K562 (cell line): ENCODE measurements around the gene STK11. TPM values are rescaled to one million over a fixed set of nuclear protein-coding genes. Genes with fewer than 3 reads are reported as not detected.

Experiments
- E2F5 ChIP-seq: sonication (generic); formaldehyde crosslinking; IDR thresholded peaks from 2 replicates; pipeline ENCODE4 v1.8.0; 2022; ENCODE audit warnings: mild to moderate bottlenecking, missing genetic modification reagents
- ELK3 ChIP-seq: fragments of 450-650 bp; formaldehyde crosslinking; IDR thresholded peaks from 2 replicates; pipeline ENCODE4 v1.4.0; 2020; ENCODE audit warnings: mild to moderate bottlenecking
- HDAC1 ChIP-seq, 2 experiments: fragments of 450-650 bp; IDR thresholded peaks; 2 replicates each; pipeline ENCODE4 v1.6.1; 2016 to 2017; ENCODE audit warnings: inconsistent platforms in 1 of 2, mild to moderate bottlenecking in 1 of 2, moderate library complexity in 1 of 2
- HIVEP1 ChIP-seq: fragments of 250-450 bp; sonication (Bioruptor Pico); IDR thresholded peaks from 2 replicates; pipeline ENCODE4 v1.4.0; 2020; ENCODE audit warnings: mild to moderate bottlenecking
- HNRNPUL1 ChIP-seq: fragments of 200-400 bp; formaldehyde crosslinking; IDR thresholded peaks from 2 replicates; pipeline ENCODE4 v1.6.1; 2017; ENCODE audit warnings: low read length
- MLX ChIP-seq, 2 experiments: fragments of 450-650 bp in 1 of 2; sonication (generic) in 1 of 2; formaldehyde crosslinking; conservative IDR thresholded peaks; 2 replicates each; pipeline versions ENCODE4 v1.4.0 to v1.8.1; 2020 to 2022; ENCODE audit warnings: mild to moderate bottlenecking in 1 of 2, missing genetic modification reagents in 1 of 2
- NR2F6 ChIP-seq: fragments of 450-650 bp; formaldehyde crosslinking; IDR thresholded peaks from 2 replicates; pipeline ENCODE4 v1.4.0; 2020; ENCODE audit warnings: mild to moderate bottlenecking
- TFAP4 ChIP-seq: sonication (generic); formaldehyde crosslinking; IDR thresholded peaks from 2 replicates; pipeline ENCODE4 v1.8.0; 2022; ENCODE audit warnings: missing genetic modification reagents, mild to moderate bottlenecking, moderate library complexity, borderline replicate concordance
- TGIF2 ChIP-seq: sonication (generic); formaldehyde crosslinking; IDR thresholded peaks from 2 replicates; pipeline ENCODE4 v1.8.1; 2022; ENCODE audit warnings: mild to moderate bottlenecking, missing genetic modification reagents, moderate library complexity
- VEZF1 ChIP-seq: fragments of 200-800 bp; sonication (Bioruptor generic); IDR thresholded peaks from 2 replicates; pipeline ENCODE4 v1.6.1; 2017; ENCODE audit warnings: missing genetic modification characterization, missing compliant biosample characterization
- ZFP91 ChIP-seq: sonication (generic); formaldehyde crosslinking; IDR thresholded peaks from 2 replicates; pipeline ENCODE4 v1.8.0; 2022; ENCODE audit warnings: mild to moderate bottlenecking, missing genetic modification reagents
- ZNF134 ChIP-seq: fragments of 250-450 bp; sonication (Bioruptor Pico); conservative IDR thresholded peaks from 2 replicates; pipeline ENCODE4 v1.4.0; 2020
- ZNF253 ChIP-seq: fragments of 250-450 bp; sonication (Bioruptor Pico); conservative IDR thresholded peaks from 2 replicates; pipeline ENCODE4 v1.6.1; 2021; ENCODE audit warnings: mild to moderate bottlenecking
- ZNF592 ChIP-seq: fragments of 450-650 bp; IDR thresholded peaks from 2 replicates; pipeline ENCODE4 v1.6.1; 2017; ENCODE audit warnings: antibody characterized with exemption, mild to moderate bottlenecking
- ZNF699 ChIP-seq: fragments of 250-450 bp; sonication (Bioruptor Pico); IDR thresholded peaks from 2 replicates; pipeline ENCODE4 v1.8.0; 2021; ENCODE audit warnings: mild to moderate bottlenecking, moderate library complexity; ENCODE audit not compliant: insufficient replicate concordance
- polyA plus RNA-seq, 8 experiments: library from polyadenylated mRNA; depleted of rRNA in 4 of 8; stranded (reverse) in 5 of 8; unstranded in 3 of 8; fragments of >200 nt; fragmentation: Nextera tagmentation in 2 of 8; fragmentation: Illumina TruSeq in 1 of 8; extraction: Ambion mirVana in 2 of 8; extraction: Trizol in 1 of 8; gene quantifications; 2 replicates each; pipeline versions ENCODE4 v1.2.1 to v1.2.3, GENCODE V29; 2011 to 2014; ENCODE audit warnings: inconsistent platforms in 1 of 8, missing spikeins in 1 of 8
- total RNA-seq, 7 experiments: library from RNA; depleted of rRNA in 6 of 7; stranded (reverse); fragments of >200 nt in 6 of 7; fragmentation: Illumina TruSeq in 2 of 7; extraction: Trizol in 2 of 7; gene quantifications; 2 replicates each; pipeline versions ENCODE4 v1.2.1 to v1.2.3, GENCODE V29; 2011 to 2021; ENCODE audit warnings: low replicate concordance in 1 of 7

Gene STK11
- total and polyA plus RNA-seq, 9 of the 15 experiments (the other 6 are each of a cell fraction or from before 2014, with no cell fraction given) = 0.15 to 96.5 (median 31.7) TPM

GRCh38 chr19:1241417-1242095 lies 36.0 kb downstream of the STK11 start, which contains the start of gene ATP5F1D (continued):
- TF ChIP-seq ZNF592 (0 out of 2 replicates have a peak, but pooled peaks have one; percentile 42), HIVEP1 (no peak), HDAC1 (IDR thresholded peaks at IDR 0.05) (no peak), MLX (CRISPR knock-in tag; conservative IDR thresholded peaks at IDR 0.05) (no peak), TFAP4 (peak; percentile 84; the same call in 1 of the 2 replicates), TGIF2 (CRISPR knock-in tag) (no peak), ZFP91 (no peak), ZNF253 (CRISPR knock-in tag) (no peak), ZNF134 (CRISPR knock-in tag) (no peak), ELK3 (CRISPR knock-in tag) (no peak), ZNF699 (CRISPR knock-in tag) (no peak), VEZF1 (CRISPR knock-in tag) (peak; percentile 81), NR2F6 (CRISPR knock-in tag) (no peak), E2F5 (CRISPR knock-in tag) (no peak), HNRNPUL1 (no peak)
